H9 (cell line): ENCODE data around the gene ACTA1. TPM values are rescaled to one million over a fixed set of nuclear protein-coding genes. Genes with fewer than 3 reads are reported as not detected.
"Not testable (repeated sequence)": the region's sequence is repeated elsewhere in the genome, so short reads cannot be mapped to it uniquely, and the experiment has no call there.

ENCODE experiments used
- DNase-seq: peaks from one replicate; pipeline ENCODE4 v3.0.0-alpha.2; 2017
- H2AFZ ChIP-seq: one replicate; pipeline ENCODE4 v1.6.1; 2013; ENCODE audit warnings: mild to moderate bottlenecking, low read length, control low read depth, moderate library complexity
- H2AK5ac ChIP-seq: 2 replicates; pipeline ENCODE4 v1.6.1; 2013; ENCODE audit warnings: low read length, control low read depth, mixed read lengths; ENCODE audit not compliant: insufficient read length
- H2BK120ac ChIP-seq: one replicate; pipeline ENCODE4 v1.6.1; 2013; ENCODE audit warnings: low read depth, mild to moderate bottlenecking, low read length, control low read depth, inconsistent platforms; ENCODE audit not compliant: poor library complexity, severe bottlenecking
- H2BK12ac ChIP-seq: 2 replicates; pipeline ENCODE4 v1.6.1; 2013; ENCODE audit warnings: low read length, control low read depth, mixed read lengths, low read depth; ENCODE audit not compliant: insufficient read length
- H2BK15ac ChIP-seq: 2 replicates; pipeline ENCODE4 v1.6.1; 2013; ENCODE audit warnings: low read depth, low read length, control low read depth
- H2BK20ac ChIP-seq: one replicate; pipeline ENCODE4 v1.6.1; 2013; ENCODE audit warnings: low read depth, mild to moderate bottlenecking, low read length, control low read depth, inconsistent platforms; ENCODE audit not compliant: poor library complexity, severe bottlenecking
- H2BK5ac ChIP-seq: 2 replicates; pipeline ENCODE4 v1.6.1; 2013; ENCODE audit warnings: low read length, control low read depth, mixed read lengths; ENCODE audit not compliant: insufficient read length
- H3K14ac ChIP-seq: 2 replicates; pipeline ENCODE4 v1.6.1; 2013; ENCODE audit warnings: low read length, control low read depth; ENCODE audit not compliant: insufficient read depth
- H3K18ac ChIP-seq: 2 replicates; pipeline ENCODE4 v1.6.1; 2013; ENCODE audit warnings: low read depth, mild to moderate bottlenecking, mixed read lengths, low read length, control low read depth; ENCODE audit not compliant: insufficient read length
- H3K23ac ChIP-seq: 2 replicates; pipeline ENCODE4 v1.6.1; 2013; ENCODE audit warnings: low read length, control low read depth, mixed read lengths, low read depth; ENCODE audit not compliant: insufficient read length
- H3K23me2 ChIP-seq: 2 replicates; pipeline ENCODE4 v1.6.1; 2013; ENCODE audit warnings: low read depth, mild to moderate bottlenecking, mixed read lengths, low read length, control low read depth; ENCODE audit not compliant: insufficient read length, poor library complexity, severe bottlenecking
- H3K27ac ChIP-seq: 2 replicates; pipeline ENCODE4 v1.5.1; 2013; ENCODE audit warnings: low read length, control low read depth, mixed read lengths, low read depth; ENCODE audit not compliant: insufficient read length
- H3K27me3 ChIP-seq: 2 replicates; pipeline ENCODE4 v1.6.1; 2013; ENCODE audit warnings: low read length, control low read depth, inconsistent platforms; ENCODE audit not compliant: insufficient read depth
- H3K4ac ChIP-seq: 2 replicates; pipeline ENCODE4 v1.6.1; 2013; ENCODE audit warnings: low read depth, mild to moderate bottlenecking, control low read depth, inconsistent platforms, low read length, moderate library complexity
- H3K4me1 ChIP-seq: 2 replicates; pipeline ENCODE4 v1.6.1; 2013; ENCODE audit warnings: low read length, control low read depth, inconsistent platforms; ENCODE audit not compliant: insufficient read depth
- H3K4me2 ChIP-seq: 2 replicates; pipeline ENCODE4 v1.6.1; 2013; ENCODE audit warnings: low read length, control low read depth, mixed read lengths; ENCODE audit not compliant: insufficient read length, insufficient read depth
- H3K56ac ChIP-seq: 2 replicates; pipeline ENCODE4 v1.6.1; 2013; ENCODE audit warnings: low read depth, mild to moderate bottlenecking, mixed read lengths, low read length, control low read depth; ENCODE audit not compliant: insufficient read length
- H3K79me1 ChIP-seq: 2 replicates; pipeline ENCODE4 v1.6.1; 2013; ENCODE audit warnings: low read depth, mild to moderate bottlenecking, moderate library complexity, low read length, control low read depth, inconsistent platforms; ENCODE audit not compliant: insufficient read depth, poor library complexity, severe bottlenecking
- H3K79me2 ChIP-seq: 2 replicates; pipeline ENCODE4 v1.6.1; 2013; ENCODE audit warnings: low read length, control low read depth, inconsistent platforms; ENCODE audit not compliant: insufficient read depth
- H3K9ac ChIP-seq: 2 replicates; pipeline ENCODE4 v1.6.1; 2013; ENCODE audit warnings: low read length, control low read depth, mixed read lengths; ENCODE audit not compliant: insufficient read length; ENCODE audit errors: extremely low read depth
- H3K9me3 ChIP-seq: one replicate; pipeline ENCODE4 v1.6.1; 2013; ENCODE audit warnings: low read depth, low read length, inconsistent platforms; ENCODE audit not compliant: control insufficient read depth
- H3T11ph ChIP-seq: one replicate; pipeline ENCODE4 v1.6.1; 2013; ENCODE audit warnings: mild to moderate bottlenecking, low read length, control low read depth, inconsistent platforms
- H4K20me1 ChIP-seq: one replicate; pipeline ENCODE4 v1.6.1; 2013; ENCODE audit not compliant: control insufficient read depth, insufficient read length, insufficient read depth
- H4K5ac ChIP-seq: 2 replicates; pipeline ENCODE4 v1.6.1; 2013; ENCODE audit warnings: low read depth, mild to moderate bottlenecking, mixed read lengths, low read length, control low read depth; ENCODE audit not compliant: insufficient read length
- H4K8ac ChIP-seq: replicated peaks from 2 replicates; pipeline ENCODE4 v1.6.1; 2013; ENCODE audit warnings: low read length, control low read depth, mixed read lengths, low read depth; ENCODE audit not compliant: insufficient read length
- H4K91ac ChIP-seq: 2 replicates; pipeline ENCODE4 v1.6.1; 2013; ENCODE audit warnings: low read depth, mild to moderate bottlenecking, moderate library complexity, mixed read lengths, low read length, control low read depth; ENCODE audit not compliant: insufficient read length
- H3K27ac Mint-ChIP-seq, 3 experiments: 2 replicates in 2 of 3; 3 replicates in 1 of 3; pipeline ENCODE4 v1.8.0; 2020 to 2021; ENCODE audit warnings: mixed read lengths in 3 of 3, mild to moderate bottlenecking in 1 of 3, moderate library complexity in 1 of 3
- H3K27me3 Mint-ChIP-seq: 2 replicates; pipeline ENCODE4 v1.8.0; 2021; ENCODE audit warnings: low read depth, mild to moderate bottlenecking, moderate library complexity, mixed read lengths
- H3K36me3 Mint-ChIP-seq, 3 experiments: 2 replicates in 2 of 3; 3 replicates in 1 of 3; pipeline ENCODE4 v1.8.0; 2020 to 2021; ENCODE audit warnings: low read depth in 3 of 3, mixed read lengths in 3 of 3; ENCODE audit not compliant: insufficient read depth in 1 of 3
- H3K4me1 Mint-ChIP-seq, 2 experiments: 2 replicates each; pipeline ENCODE4 v1.8.0; 2020; ENCODE audit warnings: mixed read lengths in 2 of 2
- H3K4me3 Mint-ChIP-seq, 2 experiments: 2 replicates in 1 of 2; 3 replicates in 1 of 2; pipeline ENCODE4 v1.8.0; 2020 to 2021; ENCODE audit warnings: mild to moderate bottlenecking in 2 of 2, mixed read lengths in 2 of 2, moderate library complexity in 1 of 2
- H3K9me3 Mint-ChIP-seq, 2 experiments: 2 replicates in 1 of 2; 3 replicates in 1 of 2; pipeline ENCODE4 v1.8.0; 2020; ENCODE audit warnings: mild to moderate bottlenecking in 2 of 2, mixed read lengths in 2 of 2, moderate library complexity in 1 of 2
- WGBS: extraction: QIAGEN DNeasy Blood & Tissue Kit; methylation state at CpG from one replicate; pipeline ENCODE4 v1.1.7; 2013; ENCODE audit warnings: missing lambda C conversion rate, low lambda C conversion rate, mixed read lengths; ENCODE audit not compliant: insufficient read length; ENCODE audit errors: extremely low coverage; 5-methylcytosine and 5-hydroxymethylcytosine counted together
- total RNA-seq: library from RNA; stranded (reverse); gene quantifications from 2 replicates; pipeline ENCODE4 v1.2.1, GENCODE V29; 2021
- TF ChIP-seq, protein P1 (sequence below): fragments of 200-600 bp; sonication (generic); conservative IDR thresholded peaks from 3 replicates; pipeline ENCODE4 v1.8.0; 2021; ENCODE audit warnings: antibody characterized with exemption, mild to moderate bottlenecking

Gene ACTA1
- total RNA-seq, 1 experiment from 2014 or later: 48.5 TPM

DNA sequence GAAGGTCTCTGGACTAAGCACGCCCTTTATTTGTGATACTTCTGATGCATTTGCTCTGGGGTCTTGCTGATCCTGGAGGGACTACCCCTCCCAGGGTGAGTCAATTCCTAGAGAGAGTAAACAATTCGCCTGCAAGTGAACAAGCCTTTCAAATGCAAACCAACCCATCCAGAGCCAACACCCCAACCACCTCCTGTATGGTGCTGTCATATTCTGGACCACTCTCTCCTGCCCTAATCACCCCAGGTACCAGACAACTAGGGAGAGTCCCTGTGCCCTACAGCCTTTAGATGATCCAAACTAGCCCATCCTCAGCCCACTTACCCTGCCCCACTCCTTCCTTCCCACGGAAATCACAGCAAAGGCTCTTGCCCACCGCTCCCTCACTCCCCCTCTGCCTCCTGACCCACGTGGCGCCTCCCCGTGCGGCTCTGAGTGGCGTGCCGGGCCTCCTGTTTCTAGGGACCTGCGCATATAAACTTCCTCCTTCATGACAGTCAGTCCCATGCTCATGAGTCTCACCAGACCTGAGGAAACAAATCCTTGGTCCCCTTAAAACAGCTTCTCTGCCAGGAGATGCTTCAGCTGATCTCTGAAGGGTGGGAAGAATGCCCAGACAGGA lies 37.2 kb downstream of the ACTA1 start:
- no peak overlapping the region for H2BK15ac ChIP-seq
- H3K27ac Mint-ChIP-seq: no peak overlapping the region

DNA sequence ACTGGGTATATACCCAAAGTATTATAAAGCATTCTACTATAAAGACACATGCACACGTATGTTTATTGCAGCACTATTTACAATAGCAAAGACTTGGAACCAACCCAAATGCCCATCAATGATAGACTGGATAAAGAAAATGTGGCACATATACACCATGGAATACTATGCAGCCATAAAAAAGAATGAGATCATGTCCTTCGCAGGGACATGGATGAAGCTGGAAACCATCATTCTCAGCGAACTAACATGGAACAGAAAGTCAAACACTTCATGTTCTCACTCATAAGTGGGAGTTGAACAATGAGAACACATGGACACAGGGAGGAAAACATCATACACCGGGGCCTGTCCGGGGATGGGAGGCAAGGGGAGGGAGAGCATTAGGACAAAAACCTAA lies 39.4 kb downstream of the ACTA1 start:
- H3K18ac ChIP-seq, H3K23ac ChIP-seq, H3K4me1 ChIP-seq, H3K36me3 Mint-ChIP-seq, H2BK20ac ChIP-seq, H3K9me3 ChIP-seq, H3K56ac ChIP-seq, H3K14ac ChIP-seq, H4K5ac ChIP-seq, H3K9ac ChIP-seq, H3K79me2 ChIP-seq, H2BK5ac ChIP-seq, H3K23me2 ChIP-seq, H3K4me3 Mint-ChIP-seq, H2BK12ac ChIP-seq, H3K4me2 ChIP-seq, H2AFZ ChIP-seq, H2BK120ac ChIP-seq, H3K79me1 ChIP-seq, H3T11ph ChIP-seq, H4K20me1 ChIP-seq, H2AK5ac ChIP-seq, H4K8ac ChIP-seq, H3K9me3 Mint-ChIP-seq, H3K27ac Mint-ChIP-seq, H2BK15ac ChIP-seq, H3K27me3 ChIP-seq, DNase-seq, H3K4ac ChIP-seq, H4K91ac ChIP-seq, H3K27ac ChIP-seq: not testable (repeated sequence)
- peaks cover 36% of the 10 kb centered on the region for H3K27me3 Mint-ChIP-seq
- no CpG with 5 or more reads among the region's 5 CpGs for WGBS
- peaks cover 12% of the 10 kb centered on the region in 2 experiments for H3K4me1 Mint-ChIP-seq

More for the DNA sequence above, 37.2 kb downstream of the ACTA1 start:
- no peak overlapping the region for H3K9ac ChIP-seq
- no peak overlapping the region for H2AFZ ChIP-seq
- H2AK5ac ChIP-seq: no peak overlapping the region
- no peak overlapping the region for H4K8ac ChIP-seq
- H3K23ac ChIP-seq: no peak overlapping the region
- Mint-ChIP-seq H3K4me1 (peaks cover 12% of the 10 kb centered on the region in 2 experiments), H3K9me3 (peaks cover 0 to 3% of the 10 kb centered on the region in 2 experiments; a peak in 1 of 5 replicates), H3K27me3 (peaks cover 40% of the 10 kb centered on the region), H3K36me3 (no peaks in the 10 kb centered on the region; a peak in 1 of 7 replicates), H3K4me3 (no peak overlapping the region; a peak in 3 of 5 replicates)
- no peak overlapping the region for H4K91ac ChIP-seq
- H3K23me2 ChIP-seq: no peaks in the 10 kb centered on the region
- no peak overlapping the region for H3K4ac ChIP-seq
- no peak overlapping the region for H3K4me2 ChIP-seq
- H2BK20ac ChIP-seq: no peak overlapping the region
- H3K18ac ChIP-seq: no peak overlapping the region
- H3K79me1 ChIP-seq: no peaks in the 10 kb centered on the region
- H3K4me1 ChIP-seq: peaks cover 6% of the 10 kb centered on the region; the same call in 1 of the 2 replicates
- TF ChIP-seq, protein P1, sequence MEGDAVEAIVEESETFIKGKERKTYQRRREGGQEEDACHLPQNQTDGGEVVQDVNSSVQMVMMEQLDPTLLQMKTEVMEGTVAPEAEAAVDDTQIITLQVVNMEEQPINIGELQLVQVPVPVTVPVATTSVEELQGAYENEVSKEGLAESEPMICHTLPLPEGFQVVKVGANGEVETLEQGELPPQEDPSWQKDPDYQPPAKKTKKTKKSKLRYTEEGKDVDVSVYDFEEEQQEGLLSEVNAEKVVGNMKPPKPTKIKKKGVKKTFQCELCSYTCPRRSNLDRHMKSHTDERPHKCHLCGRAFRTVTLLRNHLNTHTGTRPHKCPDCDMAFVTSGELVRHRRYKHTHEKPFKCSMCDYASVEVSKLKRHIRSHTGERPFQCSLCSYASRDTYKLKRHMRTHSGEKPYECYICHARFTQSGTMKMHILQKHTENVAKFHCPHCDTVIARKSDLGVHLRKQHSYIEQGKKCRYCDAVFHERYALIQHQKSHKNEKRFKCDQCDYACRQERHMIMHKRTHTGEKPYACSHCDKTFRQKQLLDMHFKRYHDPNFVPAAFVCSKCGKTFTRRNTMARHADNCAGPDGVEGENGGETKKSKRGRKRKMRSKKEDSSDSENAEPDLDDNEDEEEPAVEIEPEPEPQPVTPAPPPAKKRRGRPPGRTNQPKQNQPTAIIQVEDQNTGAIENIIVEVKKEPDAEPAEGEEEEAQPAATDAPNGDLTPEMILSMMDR: no peak
- H3K27me3 ChIP-seq: no peaks in the 10 kb centered on the region; the same call in 1 of the 2 replicates
- H3K27ac ChIP-seq: no peak overlapping the region
- no peak overlapping the region for H4K5ac ChIP-seq
- no peak overlapping the region for H2BK120ac ChIP-seq
- no peaks in the 10 kb centered on the region for H3K79me2 ChIP-seq
- no peaks in the 10 kb centered on the region for H3K9me3 ChIP-seq
- whole genome bisulfite sequencing: no CpG with 5 or more reads among the region's 11 CpGs
- H3K14ac ChIP-seq: no peak overlapping the region
- H3T11ph ChIP-seq: no peak overlapping the region
- no peak for DNase-seq
- no peaks in the 10 kb centered on the region for H4K20me1 ChIP-seq
- no peak overlapping the region for H2BK12ac ChIP-seq
- H3K56ac ChIP-seq: no peak overlapping the region
- no peak overlapping the region for H2BK5ac ChIP-seq
